Natural killer cell (primary cell): ENCODE measurements around the gene BNC2. TPM values are rescaled to one million over a fixed set of nuclear protein-coding genes. Genes with fewer than 3 reads are reported as not detected.

Experiments used
- ATAC-seq, 3 donors: fragments of 150-1000 bp in 2 of 3; fragments of 200-7000 bp in 1 of 3; cut with Tn5 transposase; 1 replicate in 1 of 3; 2 replicates in 2 of 3; pipeline ENCODE4 v1.10.0; 2021; ENCODE audit warnings: mild to moderate bottlenecking in 2 of 3, moderate library complexity in 2 of 3
- DNase-seq, 2 donors: peaks; one replicate each; pipeline versions ENCODE4 v3.0.0 to v3.0.0-alpha.2; 2013 to 2021; ENCODE audit warnings: mixed read lengths in 1 of 2
- H3K27ac ChIP-seq: one replicate; pipeline ENCODE4 v1.5.1; 2013; ENCODE audit warnings: mild to moderate bottlenecking, low read length
- H3K27me3 ChIP-seq: one replicate; pipeline ENCODE4 v1.6.1; 2013; ENCODE audit warnings: low read length; ENCODE audit not compliant: control insufficient read depth, insufficient read depth
- H3K36me3 ChIP-seq: one replicate; pipeline ENCODE4 v1.6.1; 2013; ENCODE audit warnings: low read length; ENCODE audit not compliant: control insufficient read depth, insufficient read depth
- H3K4me1 ChIP-seq: one replicate; pipeline ENCODE4 v1.6.1; 2013; ENCODE audit warnings: low read length; ENCODE audit not compliant: control insufficient read depth, insufficient read depth
- H3K4me3 ChIP-seq: one replicate; pipeline ENCODE4 v1.5.1; 2013; ENCODE audit warnings: low read length
- H3K9me3 ChIP-seq: one replicate; pipeline ENCODE4 v1.6.1; 2013; ENCODE audit warnings: low read length; ENCODE audit not compliant: control insufficient read depth, insufficient read depth
- H3K27ac Mint-ChIP-seq, 2 donors: one replicate each; pipeline ENCODE4 v1.8.0; 2022; ENCODE audit warnings: mild to moderate bottlenecking in 2 of 2, mixed read lengths in 2 of 2, moderate library complexity in 1 of 2
- H3K27me3 Mint-ChIP-seq, 2 donors: one replicate each; pipeline ENCODE4 v1.8.0; 2022; ENCODE audit warnings: low read depth in 2 of 2, mixed read lengths in 2 of 2
- H3K36me3 Mint-ChIP-seq: one replicate; pipeline ENCODE4 v1.8.0; 2022; ENCODE audit warnings: mixed read lengths
- H3K4me1 Mint-ChIP-seq, 2 donors: one replicate each; pipeline ENCODE4 v1.8.0; 2022; ENCODE audit warnings: mixed read lengths in 2 of 2
- H3K4me3 Mint-ChIP-seq: one replicate; pipeline ENCODE4 v1.8.0; 2022; ENCODE audit warnings: mild to moderate bottlenecking, moderate library complexity, mixed read lengths
- H3K9me3 Mint-ChIP-seq, 2 donors: one replicate each; pipeline ENCODE4 v1.8.0; 2022; ENCODE audit warnings: mixed read lengths in 2 of 2
- CTCF ChIP-seq: fragments of 200-600 bp; IDR thresholded peaks from one replicate; pipeline ENCODE4 v1.8.0; 2022; ENCODE audit warnings: antibody characterized with exemption
- WGBS: methylation state at CpG from one replicate; pipeline ENCODE4 v1.1.7; 2013; ENCODE audit warnings: missing lambda C conversion rate; ENCODE audit not compliant: insufficient coverage; 5-methylcytosine and 5-hydroxymethylcytosine counted together
- intact Hi-C: fragments of 100-400 bp; cut with micrococcal nuclease; formaldehyde crosslinking; loops from one replicate; pipeline ENCODE4 v1.14.2; 2022
- total RNA-seq, 4 donors: library from RNA; stranded (reverse); fragments of 120-200 nt in 1 of 4; gene quantifications; one replicate each; pipeline versions ENCODE4 v1.2.3 to v1.2.4, GENCODE V29; 2013 to 2022

BNC2 gene
- total RNA-seq, 3 donors from 2014 or later (not counting 1 experiment from before 2014, with no cell fraction given): 36.9 to 84.2 (median 66.5) TPM

GRCh38 chr9:16869131-16869881, 1.2 kb downstream of the BNC2 start:
- H3K27ac Mint-ChIP-seq: peak overlapping the region; percentile 79 to 84
- H3K9me3 Mint-ChIP-seq: no peaks in the 10 kb centered on the region
- no peaks in the 10 kb centered on the region for H3K36me3 ChIP-seq
- 12% methylated on average over 16 of the region's 21 CpGs for WGBS
- H3K4me3 ChIP-seq: peak overlapping the region; percentile 57
- H3K27me3 Mint-ChIP-seq: peaks cover 0 to 3% of the 10 kb centered on the region in 2 donors
- intact Hi-C loops: no loop called here
- peak in 1 of 3 donors; percentile 14 for ATAC-seq
- no peak for TF ChIP-seq CTCF
- no peaks in the 10 kb centered on the region for H3K36me3 Mint-ChIP-seq
- H3K27me3 ChIP-seq: peaks cover 6% of the 10 kb centered on the region
- no peaks in the 10 kb centered on the region for H3K9me3 ChIP-seq
- H3K4me1 Mint-ChIP-seq: peaks cover 25 to 42% of the 10 kb centered on the region in 2 donors
- no peak for DNase-seq
- no peak overlapping the region for H3K27ac ChIP-seq
- peak overlapping the region; percentile 81 for H3K4me3 Mint-ChIP-seq
- H3K4me1 ChIP-seq: peaks cover 22% of the 10 kb centered on the region

- H3K4me1 Mint-ChIP-seq: peaks cover 25 to 43% of the 10 kb centered on the region in 2 donors
- Histone ChIP-seq H3K27ac (no peak overlapping the region), H3K27me3 (peaks cover 6% of the 10 kb centered on the region), H3K4me3 (no peak overlapping the region), H3K4me1 (peaks cover 22% of the 10 kb centered on the region), H3K9me3 (no peaks in the 10 kb centered on the region), H3K36me3 (no peaks in the 10 kb centered on the region)
- peak overlapping the region; percentile 79 to 84 for H3K27ac Mint-ChIP-seq
- intact Hi-C loops: no loop called here
- peaks cover 0 to 3% of the 10 kb centered on the region in 2 donors for H3K27me3 Mint-ChIP-seq
- no peaks in the 10 kb centered on the region for H3K9me3 Mint-ChIP-seq
- DNase-seq (no peak), ATAC-seq (no peak)
- H3K36me3 Mint-ChIP-seq: no peaks in the 10 kb centered on the region
- H3K4me3 Mint-ChIP-seq: peak overlapping the region; percentile 81
- 87% methylated on average over 3 of the region's 5 CpGs for WGBS
- TF ChIP-seq CTCF: no peak
Observed at GRCh38 chr9:16868701-16869100, 1.8 kb downstream of the BNC2 start.

GRCh38 chr9:16867576-16868311, 2.7 kb downstream of the BNC2 start:
- intact Hi-C loops: no loop called here
- WGBS: 69% methylated on average over 10 of the region's 10 CpGs
- Mint-ChIP-seq H3K36me3 (no peaks in the 10 kb centered on the region), H3K4me1 (peaks cover 25 to 43% of the 10 kb centered on the region in 2 donors), H3K27me3 (no peaks in the 10 kb centered on the region), H3K9me3 (no peaks in the 10 kb centered on the region), H3K27ac (peak overlapping the region; percentile 79 to 85), H3K4me3 (peak overlapping the region; percentile 73)
- TF ChIP-seq CTCF: no peak
- H3K27me3 ChIP-seq: peaks cover 2% of the 10 kb centered on the region
- H3K4me3 ChIP-seq: no peak overlapping the region
- ATAC-seq (peak; percentile 32 to 40 (median 35)), DNase-seq (peak in 1 of 2 donors; percentile 31)
- H3K36me3 ChIP-seq: no peaks in the 10 kb centered on the region
- peaks cover 22% of the 10 kb centered on the region for H3K4me1 ChIP-seq
- no peak overlapping the region for H3K27ac ChIP-seq
- H3K9me3 ChIP-seq: no peaks in the 10 kb centered on the region
